Subcutaneous abdominal adipose tissue (tissue), 5 donors: ENCODE results near the gene PALLD.
"Not testable (repeated sequence)": the region's sequence is repeated elsewhere in the genome, so short reads cannot be mapped to it uniquely, and the experiment has no call there.

Experiments used
- H3K27ac ChIP-seq: one replicate; pipeline ENCODE4 v1.7.0; 2013; ENCODE audit warnings: low read depth, mild to moderate bottlenecking, inconsistent platforms, low read length, moderate library complexity
- H3K27me3 ChIP-seq, 5 donors: one replicate each; pipeline ENCODE4 v1.7.0; 2013; ENCODE audit warnings: low read length in 5 of 5, inconsistent platforms in 1 of 5; ENCODE audit not compliant: control insufficient read depth in 5 of 5, insufficient read depth in 4 of 5
- H3K36me3 ChIP-seq, 5 donors: one replicate each; pipeline ENCODE4 v1.7.0; 2013; ENCODE audit warnings: low read length in 5 of 5; ENCODE audit not compliant: control insufficient read depth in 5 of 5, insufficient read depth in 5 of 5
- H3K4me1 ChIP-seq, 5 donors: one replicate each; pipeline ENCODE4 v1.7.0; 2013; ENCODE audit warnings: low read length in 5 of 5, mild to moderate bottlenecking in 3 of 5, moderate library complexity in 1 of 5; ENCODE audit not compliant: control insufficient read depth in 5 of 5, insufficient read depth in 5 of 5
- H3K4me3 ChIP-seq, 5 donors: one replicate each; pipeline ENCODE4 v1.7.0; 2013; ENCODE audit warnings: low read length in 5 of 5, low read depth in 1 of 5
- H3K9ac ChIP-seq, 5 donors: one replicate each; pipeline ENCODE4 v1.7.0; 2013; ENCODE audit warnings: low read length in 5 of 5, mild to moderate bottlenecking in 4 of 5, moderate library complexity in 3 of 5
- H3K9me3 ChIP-seq, 5 donors: one replicate each; pipeline ENCODE4 v1.7.0; 2013; ENCODE audit warnings: low read length in 5 of 5; ENCODE audit not compliant: control insufficient read depth in 5 of 5
- donor health status: healthy.
- donor health status: healthy.
- donor health status: healthy.
- donor health status: healthy.
- donor health status: healthy.

PALLD gene

GRCh38 chr4:168508683-168509082, 11.8 kb downstream of the PALLD start:
- peaks cover 0 to 1% (median 0%) of the 10 kb centered on the region in 5 donors for H3K4me1 ChIP-seq
- H3K4me3 ChIP-seq = no peak overlapping the region
- no peaks in the 10 kb centered on the region for H3K36me3 ChIP-seq
- H3K27me3 ChIP-seq = no peaks in the 10 kb centered on the region
- H3K27ac ChIP-seq = no peak overlapping the region
- H3K9me3 ChIP-seq = no peaks in the 10 kb centered on the region
- no peak overlapping the region for H3K9ac ChIP-seq

- H3K4me1 ChIP-seq = peaks cover 0 to 3% (median 0%) of the 10 kb centered on the region in 5 donors
- no peak overlapping the region for H3K27ac ChIP-seq
Measured at GRCh38 chr4:168509786-168510185, 12.9 kb downstream of the PALLD start.

GRCh38 chr4:168511780-168512489, 15.1 kb downstream of the PALLD start:
- H3K4me1 ChIP-seq = peaks cover 0 to 3% (median 0%) of the 10 kb centered on the region in 5 donors
- H3K9me3 ChIP-seq = no peaks in the 10 kb centered on the region
- H3K27me3 ChIP-seq = no peaks in the 10 kb centered on the region
- no peak overlapping the region for H3K9ac ChIP-seq
- H3K36me3 ChIP-seq = no peaks in the 10 kb centered on the region
- no peak overlapping the region for H3K4me3 ChIP-seq
- H3K27ac ChIP-seq = no peak overlapping the region

More at GRCh38 chr4:168509786-168510185, 12.9 kb downstream of the PALLD start:
- no peaks in the 10 kb centered on the region for H3K36me3 ChIP-seq
- no peak overlapping the region for H3K4me3 ChIP-seq
- H3K27me3 ChIP-seq = no peaks in the 10 kb centered on the region
- H3K9ac ChIP-seq = no peak overlapping the region
- no peaks in the 10 kb centered on the region for H3K9me3 ChIP-seq

GRCh38 chr4:168513826-168514225, 17.0 kb downstream of the PALLD start:
- not testable (repeated sequence) for H3K9ac ChIP-seq, H3K36me3 ChIP-seq, H3K27ac ChIP-seq, H3K4me3 ChIP-seq, H3K9me3 ChIP-seq, H3K27me3 ChIP-seq, H3K4me1 ChIP-seq

GRCh38 chr4:168514249-168514852, 17.5 kb downstream of the PALLD start:
- no peaks in the 10 kb centered on the region for H3K27me3 ChIP-seq
- H3K4me3 ChIP-seq = no peak overlapping the region
- H3K9me3 ChIP-seq = no peaks in the 10 kb centered on the region
- no peak overlapping the region for H3K9ac ChIP-seq
- peaks cover 0 to 3% (median 0%) of the 10 kb centered on the region in 5 donors for H3K4me1 ChIP-seq
- H3K27ac ChIP-seq = no peak overlapping the region
- H3K36me3 ChIP-seq = no peaks in the 10 kb centered on the region

GRCh38 chr4:168515222-168516011, 18.6 kb downstream of the PALLD start:
- no peaks in the 10 kb centered on the region for H3K27me3 ChIP-seq
- no peak overlapping the region for H3K27ac ChIP-seq
- H3K9ac ChIP-seq = no peak overlapping the region
- H3K4me1 ChIP-seq = peaks cover 0 to 3% (median 0%) of the 10 kb centered on the region in 5 donors
- H3K36me3 ChIP-seq = no peaks in the 10 kb centered on the region
- H3K9me3 ChIP-seq = no peaks in the 10 kb centered on the region
- H3K4me3 ChIP-seq = no peak overlapping the region

- Histone ChIP-seq H3K4me1 (peaks cover 0 to 6% (median 0%) of the 10 kb centered on the region in 5 donors), H3K36me3 (no peaks in the 10 kb centered on the region), H3K27me3 (no peaks in the 10 kb centered on the region), H3K9me3 (no peaks in the 10 kb centered on the region), H3K9ac (no peak overlapping the region), H3K27ac (no peak overlapping the region), H3K4me3 (no peak overlapping the region)
Measured at GRCh38 chr4:168516841-168517240, 20.0 kb downstream of the PALLD start.

GRCh38 chr4:168519576-168519975, 22.7 kb downstream of the PALLD start:
- Histone ChIP-seq H3K27me3 (no peaks in the 10 kb centered on the region), H3K27ac (no peak overlapping the region), H3K36me3 (no peaks in the 10 kb centered on the region), H3K9ac (no peak overlapping the region), H3K4me1 (peaks cover 0 to 15% (median 0%) of the 10 kb centered on the region in 5 donors), H3K9me3 (no peaks in the 10 kb centered on the region), H3K4me3 (no peak overlapping the region)

- Histone ChIP-seq H3K9me3 (no peaks in the 10 kb centered on the region), H3K4me1 (peaks cover 0 to 15% (median 0%) of the 10 kb centered on the region in 5 donors), H3K27ac (no peak overlapping the region), H3K36me3 (no peaks in the 10 kb centered on the region), H3K4me3 (no peak overlapping the region), H3K27me3 (no peaks in the 10 kb centered on the region), H3K9ac (no peak overlapping the region)
Measured at GRCh38 chr4:168521721-168522120, 24.9 kb downstream of the PALLD start.

GRCh38 chr4:168522356-168522755, 25.5 kb downstream of the PALLD start:
- H3K27ac ChIP-seq = no peak overlapping the region
- no peaks in the 10 kb centered on the region for H3K9me3 ChIP-seq
- H3K9ac ChIP-seq = no peak overlapping the region
- no peaks in the 10 kb centered on the region for H3K36me3 ChIP-seq
- peaks cover 0 to 15% (median 0%) of the 10 kb centered on the region in 5 donors for H3K4me1 ChIP-seq
- no peaks in the 10 kb centered on the region for H3K27me3 ChIP-seq
- H3K4me3 ChIP-seq = no peak overlapping the region
